IMR-90 (cell line): Measurements from ENCODE around the gene ABHD13.

Source experiments
- BHLHE40 ChIP-seq: fragments of 150-350 bp; IDR thresholded peaks from 2 replicates; pipeline ENCODE4 v1.6.1; 2016; ENCODE audit warnings: mild to moderate bottlenecking, low read depth, low read length
- CEBPB ChIP-seq: IDR thresholded peaks from 2 replicates; pipeline ENCODE4 v1.6.1; 2012; ENCODE audit warnings: low read depth, low read length, improper control_type of control experiment
- FOS ChIP-seq: fragments of 150-350 bp; IDR thresholded peaks from 2 replicates; pipeline ENCODE4 v1.6.1; 2016; ENCODE audit warnings: low read depth, low read length
- MAFK ChIP-seq: IDR thresholded peaks from 2 replicates; pipeline ENCODE4 v1.6.1; 2012; ENCODE audit warnings: low read depth, low read length, improper control_type of control experiment
- NFE2L2 ChIP-seq: fragments of 150-350 bp; IDR thresholded peaks from 2 replicates; pipeline ENCODE4 v1.6.1; 2016; ENCODE audit warnings: low read depth, mild to moderate bottlenecking, low read length
- POLR2A ChIP-seq: IDR thresholded peaks from 2 replicates; pipeline ENCODE4 v1.6.1; 2012; ENCODE audit warnings: mild to moderate bottlenecking, low read depth, low read length
- RAD21 ChIP-seq: IDR thresholded peaks from 2 replicates; pipeline ENCODE4 v1.6.1; 2012; ENCODE audit warnings: low read length, improper control_type of control experiment
- RCOR1 ChIP-seq: IDR thresholded peaks from 2 replicates; pipeline ENCODE4 v1.6.1; 2012; ENCODE audit warnings: mild to moderate bottlenecking, low read length, improper control_type of control experiment; ENCODE audit not compliant: insufficient replicate concordance
- TF ChIP-seq, protein P1 (sequence below): conservative IDR thresholded peaks from 2 replicates; pipeline ENCODE4 v1.5.1; 2012; ENCODE audit warnings: mild to moderate bottlenecking, low read depth, low read length, improper control_type of control experiment
- TF ChIP-seq, protein P2 (sequence below): fragments of 150-350 bp; IDR thresholded peaks from 2 replicates; pipeline ENCODE4 v1.6.1; 2017; ENCODE audit warnings: mild to moderate bottlenecking, antibody characterized with exemption, low read length, low read depth
- TF ChIP-seq, protein P3 (sequence below): fragments of 150-350 bp; IDR thresholded peaks from 2 replicates; pipeline ENCODE4 v1.6.1; 2016; ENCODE audit warnings: low read depth, mild to moderate bottlenecking, low read length, moderate library complexity, borderline replicate concordance

DNA sequence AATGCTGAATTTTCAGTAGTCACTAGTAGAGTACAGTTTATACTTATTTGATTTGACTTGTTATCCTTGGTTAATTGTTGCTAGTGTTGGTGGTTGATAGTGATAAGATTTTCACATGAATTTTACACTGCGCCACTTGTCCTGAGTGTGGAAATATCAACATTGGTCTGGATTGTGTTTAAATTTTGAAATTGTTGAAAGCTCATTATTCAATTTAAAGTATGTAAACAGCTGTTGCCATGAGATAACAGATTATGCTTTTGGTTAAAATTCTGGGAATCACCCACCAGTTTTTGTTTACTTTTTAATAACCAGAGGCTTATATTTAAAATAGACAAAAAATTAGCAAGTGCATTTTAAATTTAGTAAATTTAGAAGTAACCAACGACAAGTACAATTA, 39.1 kb downstream of the ABHD13 start:
- no peak for TF ChIP-seq POLR2A
- TF ChIP-seq, protein P1, sequence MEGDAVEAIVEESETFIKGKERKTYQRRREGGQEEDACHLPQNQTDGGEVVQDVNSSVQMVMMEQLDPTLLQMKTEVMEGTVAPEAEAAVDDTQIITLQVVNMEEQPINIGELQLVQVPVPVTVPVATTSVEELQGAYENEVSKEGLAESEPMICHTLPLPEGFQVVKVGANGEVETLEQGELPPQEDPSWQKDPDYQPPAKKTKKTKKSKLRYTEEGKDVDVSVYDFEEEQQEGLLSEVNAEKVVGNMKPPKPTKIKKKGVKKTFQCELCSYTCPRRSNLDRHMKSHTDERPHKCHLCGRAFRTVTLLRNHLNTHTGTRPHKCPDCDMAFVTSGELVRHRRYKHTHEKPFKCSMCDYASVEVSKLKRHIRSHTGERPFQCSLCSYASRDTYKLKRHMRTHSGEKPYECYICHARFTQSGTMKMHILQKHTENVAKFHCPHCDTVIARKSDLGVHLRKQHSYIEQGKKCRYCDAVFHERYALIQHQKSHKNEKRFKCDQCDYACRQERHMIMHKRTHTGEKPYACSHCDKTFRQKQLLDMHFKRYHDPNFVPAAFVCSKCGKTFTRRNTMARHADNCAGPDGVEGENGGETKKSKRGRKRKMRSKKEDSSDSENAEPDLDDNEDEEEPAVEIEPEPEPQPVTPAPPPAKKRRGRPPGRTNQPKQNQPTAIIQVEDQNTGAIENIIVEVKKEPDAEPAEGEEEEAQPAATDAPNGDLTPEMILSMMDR, result no peak
- no peak for TF ChIP-seq RAD21
- TF ChIP-seq MAFK, result no peak
- TF ChIP-seq RCOR1, result no peak
- TF ChIP-seq, protein P2, sequence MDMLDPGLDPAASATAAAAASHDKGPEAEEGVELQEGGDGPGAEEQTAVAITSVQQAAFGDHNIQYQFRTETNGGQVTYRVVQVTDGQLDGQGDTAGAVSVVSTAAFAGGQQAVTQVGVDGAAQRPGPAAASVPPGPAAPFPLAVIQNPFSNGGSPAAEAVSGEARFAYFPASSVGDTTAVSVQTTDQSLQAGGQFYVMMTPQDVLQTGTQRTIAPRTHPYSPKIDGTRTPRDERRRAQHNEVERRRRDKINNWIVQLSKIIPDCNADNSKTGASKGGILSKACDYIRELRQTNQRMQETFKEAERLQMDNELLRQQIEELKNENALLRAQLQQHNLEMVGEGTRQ, result no peak
- no peak for TF ChIP-seq BHLHE40
- no peak for TF ChIP-seq CEBPB
- TF ChIP-seq, protein P3, sequence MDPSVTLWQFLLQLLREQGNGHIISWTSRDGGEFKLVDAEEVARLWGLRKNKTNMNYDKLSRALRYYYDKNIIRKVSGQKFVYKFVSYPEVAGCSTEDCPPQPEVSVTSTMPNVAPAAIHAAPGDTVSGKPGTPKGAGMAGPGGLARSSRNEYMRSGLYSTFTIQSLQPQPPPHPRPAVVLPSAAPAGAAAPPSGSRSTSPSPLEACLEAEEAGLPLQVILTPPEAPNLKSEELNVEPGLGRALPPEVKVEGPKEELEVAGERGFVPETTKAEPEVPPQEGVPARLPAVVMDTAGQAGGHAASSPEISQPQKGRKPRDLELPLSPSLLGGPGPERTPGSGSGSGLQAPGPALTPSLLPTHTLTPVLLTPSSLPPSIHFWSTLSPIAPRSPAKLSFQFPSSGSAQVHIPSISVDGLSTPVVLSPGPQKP, result no peak
- no peak for TF ChIP-seq FOS
- TF ChIP-seq NFE2L2, result no peak
